HTR-8/SVneo (cell line): ENCODE data around the gene ATP5PD.
A peak's percentile ranks its signal among the peaks of the same experiment; 100 is the strongest.
"Not testable (repeated sequence)": the region's sequence is repeated elsewhere in the genome, so short reads cannot be mapped to it uniquely, and the experiment has no call there.

Experiments used
- DNase-seq: peaks from one replicate; pipeline ENCODE4 v3.0.0; 2011; ENCODE audit warnings: low spot score, mixed read lengths; ENCODE audit not compliant: insufficient read length
- FAIRE-seq: peaks from 2 replicates; lab custom pipeline; 2011; peaks lifted over from hg19 to GRCh38; lab: Jason Lieb, UNC

Gene ATP5PD

DNA sequence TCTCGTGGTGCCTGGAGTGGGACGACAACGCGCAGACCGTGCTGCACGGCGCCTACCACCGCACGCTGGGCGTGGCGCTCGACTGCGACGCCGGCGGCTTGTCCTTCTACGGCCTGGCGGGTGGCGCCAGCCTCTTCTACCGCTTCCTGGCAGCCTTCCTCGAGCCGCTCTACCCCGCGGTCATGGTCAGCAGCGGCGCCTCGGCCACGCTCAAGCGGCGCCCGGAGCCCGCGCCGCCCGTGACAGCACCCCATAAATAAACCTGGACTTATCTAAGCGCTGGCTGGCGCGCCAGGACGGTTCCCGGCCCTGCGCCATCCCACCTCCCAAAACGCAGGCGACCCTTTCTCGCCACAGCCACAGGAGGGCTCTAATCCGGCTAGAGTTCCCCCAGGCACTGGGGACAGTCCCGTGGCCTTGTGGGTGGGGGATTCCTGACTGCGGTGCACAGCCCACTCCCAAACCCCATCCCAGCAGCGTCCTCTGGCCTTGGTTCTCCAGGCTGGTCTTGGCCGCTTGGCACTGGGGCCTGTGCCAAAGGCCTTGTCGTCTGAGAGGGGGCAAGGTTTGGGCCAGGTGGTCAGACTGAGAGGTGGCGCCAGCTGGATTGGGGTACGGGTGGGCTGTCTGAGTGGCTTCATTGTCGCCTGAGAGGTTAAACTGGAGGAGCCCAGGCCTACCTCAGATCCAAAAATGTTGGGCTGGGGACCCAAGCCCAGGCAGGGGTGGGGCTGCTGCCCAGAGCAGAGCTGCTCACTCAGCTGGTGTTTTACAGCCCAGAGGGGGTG lies 30.9 kb upstream of the ATP5PD start:
- DNase-seq, result no peak
- FAIRE-seq, result no peak

DNA sequence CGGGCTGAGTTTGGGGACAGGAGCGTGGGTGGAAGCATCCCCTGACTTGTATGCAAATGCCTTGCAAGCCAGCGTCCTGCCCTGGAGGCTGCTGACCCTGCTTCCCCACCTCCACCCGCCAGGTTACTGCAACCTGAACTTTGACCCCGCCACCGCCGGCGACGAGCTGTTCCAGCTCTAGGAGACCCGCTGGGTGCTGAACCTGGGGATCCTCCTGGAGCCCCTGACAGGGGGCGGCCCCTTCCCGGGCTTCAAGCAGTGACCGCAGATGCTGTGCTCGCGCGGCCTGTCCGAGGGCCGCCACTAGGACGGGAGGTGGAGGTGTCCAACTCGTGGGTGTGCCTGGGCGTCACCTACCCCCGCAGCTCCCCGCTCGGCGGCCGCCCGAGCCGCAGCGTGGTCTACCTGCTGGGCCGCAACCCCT lies 30.3 kb upstream of the ATP5PD start:
- no peak for DNase-seq
- no peak for FAIRE-seq

DNA sequence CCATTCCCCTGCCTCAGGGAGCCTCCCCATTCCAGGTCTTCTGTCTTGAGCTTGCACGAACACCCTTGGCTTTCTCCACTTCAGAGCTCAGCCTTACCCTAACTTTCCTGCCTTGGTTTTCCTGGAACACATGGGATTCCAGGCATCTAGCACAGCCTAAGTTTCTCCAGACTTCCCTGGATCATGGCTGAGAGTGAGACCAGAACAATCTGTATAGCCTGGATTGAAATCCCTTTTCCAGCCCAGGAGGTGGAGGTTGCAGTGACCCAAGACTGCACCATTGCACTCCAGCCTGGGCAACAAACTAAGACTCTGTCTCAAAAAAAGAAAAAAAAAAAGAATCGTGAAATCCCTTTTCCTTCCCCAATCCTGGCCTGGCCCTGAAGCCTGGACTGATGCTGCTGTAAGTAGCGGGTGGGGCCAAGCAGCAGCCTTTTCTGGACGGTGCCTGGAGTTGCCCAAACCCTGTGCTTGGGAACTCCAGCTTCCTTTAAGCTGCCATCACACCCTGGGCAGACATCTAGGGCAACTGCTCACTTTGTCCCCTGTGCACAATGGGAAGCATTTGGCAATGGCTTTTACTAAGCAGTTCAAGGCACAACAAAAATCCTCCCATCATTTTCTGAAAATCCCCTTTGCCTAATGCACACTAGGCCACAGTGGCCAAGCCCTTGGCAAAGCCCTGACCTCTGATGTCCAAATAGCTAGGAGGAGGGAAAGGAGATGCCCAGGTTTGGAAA lies 29.0 kb upstream of the ATP5PD start:
- DNase-seq (no peak), FAIRE-seq (no peak)

DNA sequence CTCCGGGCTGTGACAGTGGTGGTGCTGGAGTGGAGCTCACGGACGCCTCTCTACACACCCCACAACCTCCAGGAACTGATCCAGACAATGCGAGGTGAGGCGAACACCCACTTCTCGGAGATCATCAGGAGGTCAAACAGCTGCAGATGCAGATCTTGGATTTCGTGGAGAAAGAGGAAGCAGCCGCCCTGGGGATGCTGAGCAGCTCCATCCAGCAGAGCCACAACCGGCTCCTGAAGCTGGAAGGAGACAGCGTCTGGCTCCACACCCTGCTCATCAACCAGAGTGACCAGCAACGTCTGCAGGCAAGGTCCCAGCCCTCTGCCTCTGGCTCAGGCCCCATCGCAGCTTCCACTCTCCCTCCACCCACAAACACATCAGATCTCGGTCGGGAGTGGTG lies 27.8 kb upstream of the ATP5PD start:
- DNase-seq, result no peak
- FAIRE-seq, result no peak

DNA sequence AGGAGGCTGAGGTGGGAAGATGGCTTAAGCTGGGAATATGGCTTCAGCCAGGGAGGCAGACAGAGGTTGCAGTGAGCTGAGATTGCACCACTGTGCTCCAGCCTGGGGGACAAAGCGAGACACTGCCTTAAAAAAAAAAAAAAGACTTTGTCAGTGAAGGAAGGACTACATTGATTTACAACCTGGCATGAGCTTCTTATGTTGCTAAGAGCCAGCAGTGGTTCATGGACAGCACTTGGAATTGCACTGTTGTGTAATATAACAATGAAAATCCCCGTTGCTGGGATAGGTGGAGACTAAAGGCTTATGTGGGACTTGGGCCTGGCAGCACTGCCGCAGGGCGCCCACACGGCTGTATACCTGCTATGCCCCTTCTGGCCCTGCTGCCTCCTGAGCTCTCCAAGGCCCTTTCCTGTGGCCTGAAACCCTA lies 26.9 kb upstream of the ATP5PD start:
- no peak for DNase-seq
- FAIRE-seq, result no peak

DNA sequence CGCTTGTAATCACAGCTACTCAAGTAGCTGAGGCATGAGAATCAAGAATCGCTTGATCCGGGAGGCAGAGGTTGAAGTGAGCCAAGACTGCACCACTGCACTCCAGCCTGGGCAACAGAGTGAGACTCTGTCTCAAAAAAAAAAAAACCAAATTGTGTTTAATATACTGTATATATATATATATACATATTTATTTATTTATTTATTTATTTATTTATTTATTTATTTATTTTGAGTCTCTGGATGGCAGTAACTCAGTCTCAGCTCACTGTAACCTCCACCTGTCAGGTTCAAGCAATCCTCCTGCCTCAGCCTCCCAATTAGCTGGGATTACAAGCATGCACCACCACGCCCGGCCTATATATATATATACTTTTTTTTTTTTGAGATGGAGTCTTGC lies 26.1 kb upstream of the ATP5PD start:
- DNase-seq, FAIRE-seq: not testable (repeated sequence)

DNA sequence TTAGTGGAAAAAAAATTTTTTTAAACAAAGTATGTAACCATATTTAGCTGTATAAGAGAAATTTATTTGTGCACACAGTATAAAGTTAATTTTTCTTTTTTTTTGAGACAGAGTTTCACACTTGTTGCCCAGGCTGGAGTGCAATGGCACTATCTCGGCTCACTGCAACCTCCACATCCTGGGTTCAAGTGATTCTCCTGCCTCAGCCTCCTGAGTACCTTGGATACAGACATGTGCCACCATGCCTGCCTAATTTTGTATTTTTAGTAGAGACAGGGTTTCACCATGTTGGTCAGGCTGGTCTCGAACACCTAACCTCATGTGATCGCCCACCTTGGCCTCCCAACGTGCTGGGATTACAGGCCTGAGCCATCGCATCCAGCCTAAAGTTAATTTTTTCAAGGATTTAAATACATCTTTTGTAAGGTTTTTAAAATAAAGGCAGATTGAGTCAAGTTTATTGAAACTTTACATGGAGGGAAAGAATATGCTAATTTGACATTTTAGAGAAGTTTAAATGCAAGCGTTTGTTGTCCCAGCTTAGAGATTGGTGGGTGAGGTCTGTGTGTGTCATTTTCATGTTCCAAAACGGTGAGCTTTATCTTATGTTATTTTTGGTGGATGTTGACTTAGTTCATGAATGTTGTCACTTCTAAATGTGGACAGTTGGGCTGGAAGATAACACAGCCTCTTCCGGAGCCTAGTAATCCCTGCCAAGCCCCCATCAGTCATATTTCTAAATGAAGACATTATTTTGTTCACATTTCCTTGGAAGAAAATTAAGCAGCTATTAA lies 24.9 kb upstream of the ATP5PD start:
- DNase-seq, FAIRE-seq: not testable (repeated sequence)

DNA sequence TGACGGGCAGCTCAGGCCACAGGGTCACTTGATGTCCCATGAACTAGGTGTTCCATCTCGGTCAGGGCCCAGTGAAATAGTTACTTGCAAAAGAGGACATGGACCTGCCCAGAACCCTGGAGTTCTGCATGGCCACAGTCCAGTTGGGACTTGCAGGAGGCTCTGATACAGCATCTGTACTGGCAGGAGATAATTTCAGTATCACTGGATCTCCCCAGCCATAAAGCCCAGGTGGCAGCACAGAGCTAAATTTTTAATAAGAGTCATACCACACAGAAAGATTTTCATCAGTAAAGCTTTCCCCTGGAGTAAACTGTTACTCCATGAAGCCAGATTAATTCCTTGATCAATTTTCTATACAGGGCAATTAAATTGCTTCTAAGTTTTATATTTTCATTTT lies 23.0 kb upstream of the ATP5PD start:
- FAIRE-seq (no peak), DNase-seq (peak; percentile 74)

DNA sequence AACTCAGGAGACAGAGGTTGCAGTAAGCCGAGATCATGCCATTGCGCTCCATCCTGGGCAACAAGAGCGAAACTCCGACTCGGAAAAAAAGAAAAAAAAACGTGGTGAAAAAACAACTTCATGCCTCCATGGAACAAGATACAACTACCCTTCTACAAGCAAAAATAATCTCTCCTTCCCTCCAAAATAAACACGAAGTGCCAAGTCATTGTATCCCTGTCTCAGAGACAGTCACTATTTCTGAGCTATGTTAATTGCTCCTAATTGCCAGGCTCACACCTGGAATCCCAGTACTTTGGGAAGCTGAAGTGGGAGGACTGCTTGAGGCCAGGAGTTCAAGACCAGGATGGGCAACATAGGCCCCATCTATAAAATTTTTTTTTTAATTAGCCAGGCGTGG lies 22.0 kb upstream of the ATP5PD start:
- FAIRE-seq, result no peak

DNA sequence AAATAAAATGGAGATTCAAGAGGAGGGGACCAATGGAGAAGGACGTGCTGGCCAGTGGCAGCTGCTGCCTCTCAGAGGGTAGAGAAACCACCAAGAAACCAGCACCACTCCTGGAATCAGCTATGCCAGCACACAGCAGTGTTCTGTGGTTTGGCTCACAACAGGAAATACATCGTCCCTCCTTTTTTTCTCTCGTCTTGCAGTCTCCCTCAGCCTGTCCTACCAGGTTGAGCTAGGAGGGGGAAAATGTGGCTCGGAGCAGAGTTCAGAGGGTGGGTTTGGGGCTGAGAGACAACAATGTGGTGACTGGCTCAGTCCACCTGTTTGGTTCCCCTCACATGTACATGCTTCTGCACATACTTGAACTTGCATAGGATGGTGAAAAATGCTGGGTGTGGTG lies 21.1 kb upstream of the ATP5PD start:
- no peak for DNase-seq
- no peak for FAIRE-seq

More for the DNA sequence above, 22.0 kb upstream of the ATP5PD start:
- no peak for DNase-seq

DNA sequence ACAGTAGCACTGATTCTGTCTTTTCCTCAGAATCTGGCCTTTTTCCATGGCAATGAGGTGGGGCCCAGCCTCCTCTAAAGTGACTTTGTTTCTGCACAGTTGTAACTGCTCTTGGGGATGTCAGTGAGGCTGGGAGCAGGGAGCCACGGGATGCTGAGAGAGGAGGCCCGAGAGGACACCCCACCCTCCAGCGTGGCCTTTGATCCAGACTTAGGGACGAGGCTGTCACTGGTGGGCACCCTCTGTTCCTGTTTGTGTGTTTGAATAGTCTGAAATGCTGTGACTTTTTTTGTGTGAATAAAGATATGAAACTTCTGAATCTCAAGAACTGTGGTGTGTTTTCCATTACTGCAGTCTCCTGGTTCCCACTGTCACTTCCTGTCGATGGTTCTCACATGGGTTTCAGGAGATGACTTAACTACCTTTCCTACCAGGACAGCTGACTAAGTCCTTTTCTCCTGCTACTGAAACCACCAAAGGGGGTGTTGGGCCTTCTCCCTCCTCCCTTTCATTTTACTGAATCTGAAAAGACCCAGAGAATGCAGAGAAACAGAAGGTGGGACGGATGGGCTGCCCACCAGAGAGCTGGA lies 18.9 kb upstream of the ATP5PD start:
- FAIRE-seq, result no peak
- no peak for DNase-seq

DNA sequence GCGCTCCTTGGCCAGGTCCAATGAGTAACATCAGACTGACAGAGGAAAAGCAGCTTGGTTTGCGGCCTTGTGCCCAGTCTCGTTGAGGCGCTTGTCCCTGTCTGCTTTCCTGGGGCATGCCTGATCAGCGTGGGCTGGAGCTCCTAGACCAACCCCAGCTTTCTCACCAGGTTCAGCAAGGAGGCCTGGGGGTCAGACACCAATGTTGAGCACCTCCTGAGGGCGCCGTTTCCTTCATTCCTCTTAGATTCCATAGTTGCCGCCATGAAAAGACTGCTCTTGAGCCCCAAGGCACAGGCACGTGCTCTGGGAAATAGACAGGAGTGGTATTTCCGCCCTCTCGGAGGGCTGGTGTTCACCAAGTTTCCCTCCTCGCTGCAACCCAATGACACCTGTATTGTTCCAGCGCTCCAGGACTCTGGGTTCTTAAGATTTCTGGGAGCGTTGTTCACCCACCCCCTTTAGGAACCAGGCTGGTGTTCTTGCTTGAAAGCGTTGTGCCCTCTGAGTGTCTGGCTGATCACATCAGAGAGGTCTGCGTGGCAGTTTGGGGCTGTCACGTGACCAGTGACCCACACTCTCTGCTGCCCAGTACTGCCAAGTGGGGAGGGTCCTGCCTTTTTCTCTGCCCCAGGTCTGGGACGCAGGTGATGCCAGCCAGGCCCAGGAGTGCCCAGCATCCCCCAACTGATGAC lies 18.2 kb upstream of the ATP5PD start:
- no peak for FAIRE-seq
- DNase-seq, result no peak

DNA sequence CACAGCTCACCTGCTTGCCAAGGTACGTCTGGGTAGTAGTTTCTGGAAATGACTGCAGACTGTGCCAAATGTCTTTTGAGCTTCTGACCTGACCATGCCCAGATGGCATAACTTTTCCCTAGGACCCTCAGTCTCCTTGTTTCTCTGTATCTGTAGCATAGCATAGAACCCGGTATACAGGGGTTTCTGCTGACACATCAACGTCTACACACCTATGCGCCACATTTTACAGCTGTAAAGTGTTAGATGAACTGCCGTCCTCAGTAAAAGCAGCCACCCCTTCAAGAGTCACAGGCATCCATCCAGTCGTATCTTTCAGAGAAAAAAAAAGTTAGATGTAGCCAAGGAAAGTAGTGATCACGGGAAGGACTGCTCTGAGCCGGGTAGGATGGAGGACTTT lies 17.7 kb upstream of the ATP5PD start:
- DNase-seq, result no peak
- FAIRE-seq, result no peak

DNA sequence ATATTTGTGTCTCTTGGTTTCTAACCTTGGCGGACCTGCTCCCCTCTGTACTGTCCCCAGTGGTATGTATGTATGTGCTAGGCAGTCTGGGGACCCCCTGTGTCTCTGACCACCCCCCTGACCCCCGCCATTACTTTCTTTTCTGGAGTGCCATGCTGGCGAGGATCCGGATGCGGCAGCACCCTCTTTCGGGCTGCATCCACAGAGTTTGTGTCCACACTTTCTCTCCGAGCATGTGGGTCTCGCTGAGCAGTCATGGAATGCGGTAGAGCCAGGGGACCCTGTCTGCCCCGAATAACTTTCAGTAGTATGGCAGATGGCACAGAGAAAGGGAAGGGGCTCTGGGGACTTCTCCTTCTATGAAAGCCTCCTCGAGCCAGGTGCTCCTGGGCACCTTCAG lies 17.3 kb upstream of the ATP5PD start:
- FAIRE-seq, result no peak

DNA sequence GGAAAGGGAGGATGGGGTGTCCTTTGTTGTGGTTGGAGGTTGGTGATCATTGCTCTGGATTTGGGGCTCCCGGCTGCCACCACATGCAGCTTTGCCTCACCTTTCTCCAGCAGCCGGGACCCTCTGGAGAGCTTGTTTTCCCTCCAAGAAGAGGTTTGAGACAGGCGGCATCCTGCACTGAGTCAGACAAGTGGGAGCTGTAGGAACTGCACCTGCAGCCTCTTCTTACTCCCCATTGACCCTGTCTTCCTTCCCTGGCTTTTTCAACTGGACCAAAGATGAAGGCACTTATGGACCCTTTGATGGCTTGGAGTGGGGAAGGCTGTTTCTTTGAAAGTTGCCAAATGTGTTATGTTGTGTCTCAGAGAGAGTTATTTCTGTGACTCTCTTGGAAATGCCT lies 16.9 kb upstream of the ATP5PD start:
- FAIRE-seq (no peak), DNase-seq (no peak)

More for the DNA sequence above, 17.3 kb upstream of the ATP5PD start:
- DNase-seq, result no peak

DNA sequence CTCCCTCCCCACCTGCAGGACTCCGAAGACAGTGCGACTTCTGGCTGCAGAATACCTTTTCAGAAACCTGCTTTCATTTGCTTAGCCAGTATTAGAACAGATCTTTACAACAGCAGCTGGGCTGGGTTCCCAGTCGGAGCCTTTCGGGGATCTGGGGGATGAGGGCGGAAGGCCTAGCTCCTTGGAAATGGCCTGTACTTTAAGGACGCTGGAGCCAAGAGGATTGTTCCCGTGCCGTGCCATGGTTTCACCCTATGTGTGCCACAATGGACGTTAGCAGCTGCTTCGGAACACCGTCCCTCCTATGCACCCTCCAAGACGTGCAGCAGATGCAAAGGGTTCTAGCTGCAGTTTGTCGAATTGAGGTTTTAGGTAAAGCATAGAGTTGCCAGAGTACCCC lies 16.4 kb upstream of the ATP5PD start:
- DNase-seq (no peak), FAIRE-seq (no peak)

DNA sequence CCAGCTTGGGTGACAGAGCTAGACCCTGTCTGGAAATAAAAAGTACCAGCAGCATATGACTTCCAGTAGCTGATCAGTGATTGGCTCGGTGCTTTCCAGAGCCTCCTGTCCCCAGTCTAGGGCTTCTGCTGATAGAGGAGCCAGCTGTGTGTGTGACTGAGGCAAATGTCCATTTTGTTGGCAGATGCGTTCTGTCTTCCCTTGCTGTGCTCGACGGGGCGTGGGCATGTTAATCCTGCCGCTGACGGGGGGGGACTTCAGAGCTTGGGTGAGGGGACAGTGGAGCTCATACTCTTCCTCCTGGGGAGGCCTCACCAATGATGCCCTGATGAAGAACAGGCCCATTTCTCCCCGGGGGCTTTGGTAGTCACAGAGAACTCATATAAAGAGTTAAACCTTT lies 14.8 kb upstream of the ATP5PD start:
- DNase-seq, result no peak
- FAIRE-seq, result no peak

DNA sequence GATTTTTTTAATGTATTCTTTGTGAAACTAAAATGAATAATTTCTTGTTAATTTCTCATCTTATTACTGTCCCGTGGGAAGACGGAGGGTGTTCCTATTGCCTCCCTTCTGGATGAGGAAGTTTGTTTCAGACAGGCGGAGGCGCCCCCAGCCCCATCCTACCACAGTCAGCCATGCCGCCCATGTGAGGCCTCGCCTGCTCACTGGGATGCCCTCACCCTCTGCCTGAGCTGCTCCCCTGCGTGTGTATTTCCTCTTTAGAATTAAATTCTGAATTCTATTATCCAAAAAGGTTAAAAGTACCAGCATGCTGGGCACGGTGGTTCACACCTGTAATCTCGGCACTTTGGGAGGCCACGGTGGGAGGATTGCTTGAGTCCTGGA lies 14.3 kb upstream of the ATP5PD start:
- FAIRE-seq, result no peak
- DNase-seq, result no peak

DNA sequence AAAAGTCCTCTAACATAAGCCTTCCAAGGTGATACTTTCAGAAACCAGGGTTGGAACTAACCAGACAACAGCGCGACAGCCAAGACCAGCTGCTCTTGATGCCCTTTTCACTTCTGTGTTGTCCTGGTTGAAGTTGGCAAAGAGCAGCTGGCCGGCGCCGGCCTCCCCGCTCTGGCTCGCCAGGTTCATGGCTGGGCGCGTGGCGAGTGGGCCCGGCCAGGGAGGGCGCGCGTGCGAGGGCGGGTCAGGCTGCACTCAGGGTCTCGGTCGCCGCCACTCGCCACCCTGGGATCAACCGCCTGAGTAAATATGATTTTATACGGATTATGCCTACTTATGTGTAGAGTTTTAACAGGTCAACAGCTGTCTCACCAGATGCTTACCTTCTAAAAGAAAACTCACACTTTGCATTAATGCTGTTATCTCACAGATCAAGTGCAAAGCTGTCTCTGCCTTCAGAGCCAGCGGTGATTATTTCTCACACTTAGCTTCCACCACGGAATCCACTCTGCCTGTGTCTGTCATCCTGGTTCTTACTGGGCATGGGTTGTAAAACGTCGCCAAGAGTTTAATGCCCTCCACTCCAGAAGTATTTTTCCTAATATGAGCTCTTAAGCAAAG lies 13.8 kb upstream of the ATP5PD start:
- no peak for DNase-seq
- FAIRE-seq, result no peak
